Endothelial cell of umbilical vein (primary cell): ENCODE data around the gene LCP1. TPM values are rescaled to one million over a fixed set of nuclear protein-coding genes. Genes with fewer than 3 reads are reported as not detected.
A peak's percentile ranks its signal among the peaks of the same experiment; 100 is the strongest.

ENCODE experiments used
- BruUV-seq: library from RNA; stranded (reverse); fragments of 400-500 nt; replicated peaks from 2 replicates; lab custom pipeline; 2021; lab: Mats Ljungman, UMichigan
- CTCF ChIA-PET: fragments of 300-600, 350-600 bp; sonication (Branson Sonifier 250); formaldehyde crosslinking; loops from one replicate; lab custom pipeline; 2021; ENCODE audit warnings: antibody characterized with exemption, inconsistent platforms; lab: Charles Lee
- POLR2A ChIA-PET: fragments of 300-600, 350-600 bp; sonication (Branson Sonifier 250); formaldehyde crosslinking; loops from one replicate; lab custom pipeline; 2021; ENCODE audit warnings: antibody characterized with exemption, inconsistent platforms; lab: Charles Lee
- DNase-seq: peaks from one replicate; pipeline ENCODE4 v3.0.0-alpha.2; 2011; ENCODE audit warnings: low read depth, low spot score
- FAIRE-seq: peaks from 2 replicates; lab custom pipeline; 2011; peaks lifted over from hg19 to GRCh38; lab: Jason Lieb, UNC
- H2AFZ ChIP-seq: 2 replicates; pipeline ENCODE4 v1.6.0; 2012; ENCODE audit warnings: low read depth, low read length, control low read depth, inconsistent platforms
- H3K27ac ChIP-seq: 2 replicates; pipeline ENCODE4 v1.5.1; 2011; ENCODE audit warnings: low read depth, mild to moderate bottlenecking, control low read depth, low read length, moderate library complexity; ENCODE audit not compliant: insufficient read depth
- H3K27me3 ChIP-seq, 2 experiments: 2 replicates each; pipeline versions ENCODE4 v1.6.0 to v1.6.1; 2011; ENCODE audit warnings: low read length in 2 of 2, mixed read lengths in 1 of 2; ENCODE audit not compliant: control insufficient read depth in 2 of 2, insufficient read depth in 2 of 2
- H3K36me3 ChIP-seq, 2 experiments: 2 replicates in 1 of 2; 3 replicates in 1 of 2; pipeline ENCODE4 v1.5.1; 2011; ENCODE audit warnings: low read length in 2 of 2, mild to moderate bottlenecking in 1 of 2, moderate library complexity in 1 of 2; ENCODE audit not compliant: control insufficient read depth in 2 of 2, insufficient read depth in 2 of 2; ENCODE audit errors: extremely low read depth in 1 of 2
- H3K4me1 ChIP-seq: 3 replicates; pipeline ENCODE4 v1.5.1; 2011; ENCODE audit warnings: mild to moderate bottlenecking, low read length; ENCODE audit not compliant: control insufficient read depth, insufficient read depth; ENCODE audit errors: extremely low read depth
- H3K4me2 ChIP-seq: 2 replicates; pipeline ENCODE4 v1.6.1; 2011; ENCODE audit warnings: low read length, control low read depth, mixed read lengths; ENCODE audit not compliant: insufficient read depth
- H3K4me3 ChIP-seq, 3 experiments: fragments of 200-600 bp in 1 of 3; sonication (generic), shearing (Covaris generic) in 1 of 3; replicated peaks in 1 of 3; 2 replicates each; pipeline ENCODE4 v1.5.1; 2011 to 2016; ENCODE audit warnings: control low read depth in 3 of 3, low read length in 3 of 3, mild to moderate bottlenecking in 2 of 3, inconsistent platforms in 1 of 3, low read depth in 1 of 3, moderate library complexity in 1 of 3; ENCODE audit not compliant: insufficient read depth in 1 of 3
- H3K79me2 ChIP-seq: 2 replicates; pipeline ENCODE4 v1.6.0; 2012; ENCODE audit warnings: low read length, inconsistent platforms; ENCODE audit not compliant: control insufficient read depth, insufficient read depth
- H3K9ac ChIP-seq: replicated peaks from 2 replicates; pipeline ENCODE3; 2011; ENCODE audit warnings: low read length, control low read depth; ENCODE audit not compliant: insufficient read depth; ENCODE audit errors: extremely low read depth
- H3K9me1 ChIP-seq: replicated peaks from 3 replicates; pipeline ENCODE4 v1.6.0; 2011; ENCODE audit warnings: mild to moderate bottlenecking, low read length; ENCODE audit not compliant: control insufficient read depth, insufficient read depth; ENCODE audit errors: extremely low read depth
- H3K9me3 ChIP-seq: replicated peaks from 2 replicates; pipeline ENCODE4 v1.5.1; 2012; ENCODE audit warnings: low read length, inconsistent platforms; ENCODE audit not compliant: control insufficient read depth, insufficient read depth
- H4K20me1 ChIP-seq: replicated peaks from 2 replicates; pipeline ENCODE3; 2011; ENCODE audit warnings: mild to moderate bottlenecking, low read length; ENCODE audit not compliant: control insufficient read depth, insufficient read depth; ENCODE audit errors: extremely low read depth
- CTCF ChIP-seq, 2 donors: IDR thresholded peaks; 1 replicate in 1 of 2; 2 replicates in 1 of 2; pipeline ENCODE4 v1.5.1; 2011; ENCODE audit warnings: low read length in 2 of 2, mild to moderate bottlenecking in 2 of 2, moderate library complexity in 2 of 2, control low read depth in 1 of 2, inconsistent platforms in 1 of 2, low read depth in 1 of 2; ENCODE audit not compliant: insufficient read depth in 1 of 2; ENCODE audit errors: extremely low read depth in 1 of 2
- EZH2 ChIP-seq: IDR thresholded peaks from 2 replicates; pipeline ENCODE4 v1.6.1; 2012; ENCODE audit warnings: borderline replicate concordance, low read depth, mild to moderate bottlenecking, moderate library complexity, low read length, inconsistent platforms; ENCODE audit not compliant: severe bottlenecking
- FOS ChIP-seq: IDR thresholded peaks from 2 replicates; pipeline ENCODE4 v1.6.1; 2011; ENCODE audit warnings: mild to moderate bottlenecking, low read length, moderate library complexity, borderline replicate concordance; ENCODE audit not compliant: insufficient read depth
- GATA2 ChIP-seq: IDR thresholded peaks from 2 replicates; pipeline ENCODE4 v1.7.0; 2011; ENCODE audit warnings: low read depth, mild to moderate bottlenecking, moderate library complexity, mixed read lengths, low read length; ENCODE audit not compliant: insufficient read length, insufficient read depth
- JUN ChIP-seq: IDR thresholded peaks from 2 replicates; pipeline ENCODE4 v1.6.1; 2011; ENCODE audit warnings: borderline replicate concordance, low read depth; ENCODE audit not compliant: insufficient read length, insufficient read depth
- MYC ChIP-seq: IDR thresholded peaks from one replicate; pipeline ENCODE4 v1.6.1; 2011; ENCODE audit warnings: mild to moderate bottlenecking, low read depth, low read length
- POLR2A ChIP-seq: IDR thresholded peaks from 2 replicates; pipeline ENCODE4 v1.6.1; 2012; ENCODE audit warnings: low read depth, mild to moderate bottlenecking, control low read depth, low read length
- POLR2AphosphoS5 ChIP-seq: IDR thresholded peaks from 2 replicates; pipeline ENCODE4 v1.6.1; 2012; ENCODE audit warnings: low read depth, mild to moderate bottlenecking, control low read depth, low read length, moderate library complexity; ENCODE audit not compliant: insufficient read depth
- dilution Hi-C: fragments of 300-500 bp; cut with MboI; formaldehyde crosslinking; loops from one replicate; pipeline ENCODE4 v1.15.0; 2019; ENCODE audit warnings: low sequenced_read_pairs; ENCODE audit not compliant: extremely low pct_ligation_motif_present
- intact Hi-C: fragments of 100-400 bp; cut with micrococcal nuclease; formaldehyde crosslinking; loops from one replicate; pipeline ENCODE4 v1.10.0; 2022
- polyA plus RNA-seq, 4 experiments: library from polyadenylated mRNA; depleted of rRNA in 3 of 4; stranded (reverse) in 3 of 4; unstranded in 1 of 4; fragments of >200 nt; gene quantifications; 2 replicates each; pipeline versions ENCODE4 v1.2.1 to v1.2.3, GENCODE V29; 2011 to 2012; ENCODE audit warnings: missing spikeins in 1 of 4
- total RNA-seq: library from RNA; stranded (reverse); gene quantifications from 2 replicates; pipeline ENCODE4 v1.2.3, GENCODE V29; 2021
- TF ChIP-seq, protein P1 (sequence below): IDR thresholded peaks from 2 replicates; pipeline ENCODE4 v1.6.1; 2011; ENCODE audit not compliant: insufficient read depth, insufficient read length

The LCP1 gene
- total and polyA plus RNA-seq, 2 donors (not counting 3 experiments of a cell fraction or from before 2014, with no cell fraction given) = 0.18 to 0.38 TPM

DNA sequence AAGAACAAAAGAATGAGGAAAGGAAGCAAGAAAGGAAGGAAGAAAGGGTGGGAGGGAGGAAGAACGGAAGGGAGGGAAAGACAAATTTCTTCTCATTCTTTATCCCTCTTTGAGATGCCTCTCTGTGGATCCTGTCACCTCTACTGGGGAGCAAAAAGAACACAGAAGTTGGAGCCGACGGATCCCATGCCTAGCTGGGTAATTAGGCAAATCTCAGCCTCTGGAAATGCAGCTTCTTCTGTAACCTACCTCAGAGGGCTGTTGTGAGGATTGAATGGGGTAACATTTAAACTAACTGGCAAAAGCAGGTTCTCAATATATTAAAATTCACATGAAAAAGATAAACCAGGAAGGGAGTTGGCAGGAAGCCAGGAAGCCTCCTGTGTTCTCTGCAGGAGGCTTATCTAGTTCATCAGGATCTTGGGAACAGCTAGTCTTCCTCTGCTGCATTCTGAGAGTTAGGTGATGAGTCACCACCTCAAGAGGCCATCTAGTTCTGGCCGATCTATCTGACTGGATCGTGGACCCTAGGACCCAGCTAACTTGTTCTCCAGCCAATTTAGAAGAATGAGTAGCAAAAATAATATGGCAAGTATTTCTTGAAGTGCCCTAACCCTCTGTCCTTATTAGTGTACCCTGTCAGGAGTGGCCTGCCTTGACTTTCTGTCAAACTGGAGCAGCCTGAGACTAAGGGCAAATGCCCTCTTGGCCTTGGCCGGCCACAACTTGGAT is 61.9 kb downstream of the LCP1 start:
- FAIRE-seq (peak; percentile 57), DNase-seq (peak; percentile 73)
- peak overlapping the region; percentile 65 for H3K4me2 ChIP-seq
- BruUV-seq = no TSS peak
- CTCF ChIA-PET = interaction anchor here (0.7 to 1.0 kb wide), 5 partner anchors 8 to 312 kb away, joined by 3 to 4 read pairs (median 3); no protein-coding TSS in a partner anchor
- dilution Hi-C loops = no loop called here
- intact Hi-C loops = no loop called here
- H3K27me3 ChIP-seq = no peaks in the 10 kb centered on the region
- no peak overlapping the region for H3K4me3 ChIP-seq
- POLR2A ChIA-PET = no interaction called here
- peak; percentile 58 for TF ChIP-seq POLR2AphosphoS5
- peak; percentile 83 for TF ChIP-seq JUN
- TF ChIP-seq, protein P1, sequence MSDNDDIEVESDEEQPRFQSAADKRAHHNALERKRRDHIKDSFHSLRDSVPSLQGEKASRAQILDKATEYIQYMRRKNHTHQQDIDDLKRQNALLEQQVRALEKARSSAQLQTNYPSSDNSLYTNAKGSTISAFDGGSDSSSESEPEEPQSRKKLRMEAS = no peak
- no peak for TF ChIP-seq EZH2
- no peak for TF ChIP-seq POLR2A
- no peak for TF ChIP-seq MYC
- peak; percentile 90 for TF ChIP-seq FOS
- no peak for TF ChIP-seq CTCF (IDR thresholded peaks at IDR 0.05; ENCODE audit: extremely low read depth in 1 of 2, insufficient read depth in 1 of 2, low read depth in 1 of 2, low read length in 2 of 2)
- TF ChIP-seq GATA2 = peak; percentile 96
- H3K79me2 ChIP-seq = no peaks in the 10 kb centered on the region
- H3K9me1 ChIP-seq = no peaks in the 10 kb centered on the region
- no peaks in the 10 kb centered on the region for H3K9me3 ChIP-seq
- no peak overlapping the region for H3K9ac ChIP-seq
- no peak overlapping the region for H2AFZ ChIP-seq
- H3K4me1 ChIP-seq = peaks cover 26% of the 10 kb centered on the region
- H3K27ac ChIP-seq = peak overlapping the region; percentile 6
- no peaks in the 10 kb centered on the region for H3K36me3 ChIP-seq
- H4K20me1 ChIP-seq = no peaks in the 10 kb centered on the region
